ENCODE data around the gene CYB5R3.

CYB5R3 gene

DNA sequence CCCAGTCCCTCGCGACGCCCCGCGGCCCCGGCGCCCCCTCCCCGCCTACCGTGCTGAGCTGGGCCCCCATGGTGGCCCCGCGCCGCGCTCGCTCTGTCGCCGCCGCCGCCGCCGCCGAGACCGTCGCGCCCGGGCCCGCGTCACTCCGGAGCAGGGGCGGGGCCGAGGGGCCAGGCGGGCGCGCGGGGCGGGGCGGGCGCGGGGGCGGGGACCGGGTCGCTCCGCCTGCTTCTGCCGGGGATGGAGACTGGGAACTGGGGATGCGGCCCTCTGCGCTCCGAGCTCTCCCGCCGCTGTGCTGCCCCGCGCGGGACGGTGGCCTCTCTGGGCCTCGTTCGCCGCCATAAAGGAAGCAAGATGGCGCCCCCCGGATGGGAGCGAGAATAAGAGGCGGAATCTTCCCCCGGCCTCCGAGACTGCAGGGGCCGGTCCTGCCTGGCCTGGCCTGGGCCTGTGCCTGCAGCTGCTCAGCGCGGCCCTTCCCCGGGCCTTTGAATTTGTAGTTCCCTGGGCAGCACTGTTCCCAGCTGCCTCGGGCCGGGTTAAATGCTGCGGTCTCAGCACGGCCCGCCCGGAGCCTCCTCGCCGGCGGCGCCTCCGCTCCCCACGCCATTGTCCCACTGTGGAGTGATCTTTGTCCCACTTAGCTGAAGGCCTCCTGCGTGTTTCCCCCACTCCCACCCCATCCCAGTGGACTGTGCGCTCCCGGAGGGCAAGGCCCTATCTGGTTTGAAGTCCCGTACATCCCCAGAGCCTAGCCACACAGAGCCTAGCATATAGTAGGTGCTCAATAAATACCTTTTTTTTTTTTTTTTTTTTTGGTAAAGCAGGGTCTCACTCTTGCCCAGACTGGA is at the start of gene CYB5R3:
Gene CYB5R3, minus strand, starts transcription at position 147 of the 854 bp plus-strand sequence. Its CDS starts 77 bp downstream, at position 70.
- no peak for DNase-seq

DNA sequence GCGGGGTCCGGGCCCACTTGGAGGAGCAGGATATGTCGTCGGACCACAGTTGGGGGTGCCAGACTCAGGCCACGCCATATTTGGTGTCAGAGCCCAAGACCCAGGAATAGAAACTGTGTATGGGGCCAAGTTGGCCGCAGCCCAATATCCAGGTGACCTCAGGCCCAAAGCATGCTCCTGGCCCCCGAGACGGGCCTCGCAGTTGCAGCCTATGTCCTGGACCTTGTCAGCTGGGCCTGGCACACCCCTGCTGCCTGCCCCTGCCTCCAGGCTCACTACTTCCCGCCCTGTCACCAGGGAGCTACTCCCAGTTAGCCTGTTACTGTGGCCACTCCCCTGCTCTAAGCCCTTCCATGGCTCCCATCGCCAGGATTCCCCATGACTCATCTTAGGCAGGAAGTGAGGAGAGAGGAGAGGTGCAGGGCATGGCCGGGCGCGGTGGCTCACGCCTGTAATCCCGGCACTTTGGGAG is 48.4 kb upstream of the CYB5R3 start:
- DNase-seq = no peak

GRCh38 chr22:42696331-42696967 is 47.3 kb upstream of the CYB5R3 start:
- DNase-seq = no peak

- DNase-seq = no peak
Measured at GRCh38 chr22:42695294-42695693, 46.1 kb upstream of the CYB5R3 start.

- no peak for DNase-seq
Measured at GRCh38 chr22:42693763-42694683, 44.8 kb upstream of the CYB5R3 start.

- DNase-seq = no peak
Measured at GRCh38 chr22:42693055-42693762, 44.0 kb upstream of the CYB5R3 start.

GRCh38 chr22:42692239-42693054 is 43.3 kb upstream of the CYB5R3 start:
- no peak for DNase-seq

- no peak for DNase-seq
Measured at GRCh38 chr22:42691440-42691839, 42.2 kb upstream of the CYB5R3 start.

DNA sequence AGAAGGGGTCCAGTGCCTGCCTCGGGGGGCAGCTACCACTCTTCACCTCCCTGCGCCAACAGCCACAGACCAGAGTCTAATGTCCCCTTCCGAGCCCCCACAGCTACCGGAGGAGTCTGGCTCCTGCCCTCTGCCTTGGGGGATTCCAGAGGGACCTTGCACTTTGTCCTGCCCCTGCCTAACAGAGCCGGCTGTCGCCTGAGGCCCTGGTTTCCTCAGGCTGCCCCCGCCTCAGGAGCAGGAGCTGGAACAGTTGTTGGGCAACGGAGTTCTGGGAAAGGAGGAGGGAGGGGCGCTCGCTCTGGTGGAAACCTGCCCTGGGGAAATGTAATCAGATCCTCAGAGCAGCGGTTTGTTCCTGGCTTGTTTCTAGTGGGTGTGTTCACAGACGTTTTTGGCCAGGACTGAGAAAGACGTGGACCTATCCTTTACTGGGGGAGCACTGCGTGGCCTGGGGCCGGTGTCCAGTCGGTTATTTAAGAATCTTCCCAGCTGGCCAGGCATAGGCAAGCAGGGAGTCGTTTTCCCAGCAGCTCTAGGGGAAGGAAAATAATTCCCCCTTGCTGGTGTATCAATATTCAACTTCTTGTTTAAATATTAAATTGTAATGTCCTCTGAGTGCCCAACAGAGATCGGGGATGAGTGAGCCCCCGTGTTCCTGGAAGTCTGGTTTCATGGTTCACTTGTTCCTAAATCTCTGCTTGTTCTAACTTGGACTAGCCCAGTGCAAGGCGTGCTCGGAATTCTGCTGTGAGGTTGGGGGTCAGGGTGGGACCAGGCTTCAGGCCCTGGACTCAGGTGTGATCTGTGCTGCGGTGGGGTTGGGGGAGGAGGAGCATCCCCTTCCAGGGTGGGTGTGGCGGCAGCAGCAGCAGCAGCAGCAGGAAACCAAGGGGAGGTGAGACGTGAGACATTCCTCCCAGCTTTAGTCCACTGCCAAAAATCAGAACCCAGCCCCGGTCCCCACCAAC is 39.3 kb upstream of the CYB5R3 start:
- DNase-seq = peak; percentile 37

GRCh38 chr22:42686756-42687491 is 37.7 kb upstream of the CYB5R3 start:
- DNase-seq = no peak

GRCh38 chr22:42685941-42686653 is 36.9 kb upstream of the CYB5R3 start:
- DNase-seq = no peak

- DNase-seq = no peak
Measured at GRCh38 chr22:42684462-42685195, 35.4 kb upstream of the CYB5R3 start.

- DNase-seq = no peak
Measured at GRCh38 chr22:42683578-42684283, 34.5 kb upstream of the CYB5R3 start.

DNA sequence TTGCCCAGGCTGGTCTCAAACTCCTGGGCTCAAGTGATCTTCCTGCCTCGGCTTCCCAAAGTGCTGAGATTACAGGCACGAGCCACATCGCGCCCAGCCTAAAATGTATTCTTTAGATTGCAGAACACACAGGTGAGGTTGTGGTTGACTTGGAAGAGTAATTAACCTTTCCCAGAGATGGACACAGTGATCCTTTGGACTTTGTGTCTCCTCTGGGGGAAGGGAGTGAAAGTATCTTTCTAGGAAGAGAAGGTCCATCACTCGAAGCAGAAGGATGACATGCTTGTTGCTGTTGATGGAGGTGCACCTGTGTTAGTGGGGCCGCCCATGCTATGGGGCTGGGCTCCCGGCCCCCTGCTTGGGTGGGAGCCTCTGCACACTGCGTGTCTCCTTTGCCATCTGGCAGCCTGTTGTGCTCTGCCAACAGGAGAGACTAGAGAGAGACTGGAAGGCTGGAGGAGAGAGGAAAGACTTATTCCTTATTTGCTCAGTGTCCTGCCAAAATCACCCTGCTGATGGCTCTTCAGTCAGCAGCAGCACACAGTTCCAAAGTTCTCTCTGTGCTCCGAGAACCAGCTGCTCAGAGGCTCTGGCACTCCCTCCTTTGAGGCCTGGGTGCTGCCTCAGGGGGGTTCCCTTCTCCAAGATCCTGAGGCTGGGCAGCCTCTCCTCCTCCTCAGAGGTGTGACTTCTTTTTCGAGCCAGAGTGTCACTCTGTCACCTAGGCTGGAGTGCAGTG is 33.1 kb upstream of the CYB5R3 start:
- no peak for DNase-seq

DNA sequence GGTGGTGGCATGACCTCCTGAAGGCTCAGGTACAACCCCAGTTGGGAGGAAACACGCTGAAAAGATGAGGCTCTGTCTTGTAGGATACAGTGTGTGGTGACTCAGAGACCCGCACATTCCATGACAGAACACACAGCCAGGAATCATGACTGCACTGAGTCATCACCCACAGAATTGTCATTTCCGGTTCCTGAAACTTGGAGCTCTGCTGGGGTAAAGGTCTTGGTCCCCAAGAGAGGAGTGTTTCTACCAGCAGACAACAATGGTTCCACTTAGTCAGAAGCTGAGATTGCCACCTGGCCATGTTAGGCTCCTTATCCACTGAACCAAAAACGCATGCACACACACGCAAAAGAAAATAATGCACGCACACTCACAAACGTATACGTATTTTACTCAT is 31.5 kb upstream of the CYB5R3 start:
- no peak for DNase-seq

DNA sequence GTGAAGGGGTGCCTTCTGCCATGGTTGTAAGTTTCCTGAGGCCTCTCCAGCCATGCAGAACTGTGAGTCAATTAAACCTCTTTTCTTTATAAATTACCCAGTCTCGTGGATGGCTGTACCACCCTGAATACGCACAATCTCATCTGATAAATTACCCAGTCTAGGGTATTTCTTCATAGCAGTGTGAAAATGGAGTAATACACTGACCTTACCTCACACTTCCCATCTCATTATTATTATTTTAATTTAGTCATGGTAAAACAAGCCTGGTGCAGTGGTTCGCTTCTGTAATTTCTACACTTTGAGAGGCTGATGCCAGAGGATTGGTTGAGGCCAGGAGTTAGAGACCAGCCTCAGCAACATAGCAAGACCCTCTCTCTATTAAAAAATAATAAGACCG is 30.5 kb upstream of the CYB5R3 start:
- no peak for DNase-seq

DNA sequence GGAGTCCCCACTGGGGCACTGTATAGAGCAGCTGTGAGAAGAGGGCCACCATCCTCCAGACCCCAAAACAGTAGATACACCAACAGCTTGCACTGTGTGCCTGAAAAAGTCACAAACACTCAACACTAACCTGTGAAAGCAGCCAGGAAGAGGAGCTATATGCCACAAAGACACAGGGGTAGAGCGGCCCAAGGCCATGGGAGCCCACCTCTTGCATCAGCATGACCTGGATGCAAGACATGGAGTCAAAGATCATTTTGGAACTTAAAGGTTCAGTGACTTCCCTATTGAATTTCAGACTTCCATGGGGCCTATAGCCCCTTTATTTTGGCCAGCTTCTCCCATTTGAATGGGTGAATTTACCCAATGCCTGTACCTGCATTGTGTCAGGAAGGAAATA is 29.7 kb upstream of the CYB5R3 start:
- no peak for DNase-seq

Data from NCI-H187 treated with DMSO at 0.1 percent for 48 hours (cell line).